ENCODE measurements around the gene TMEM97.
A peak's percentile ranks its signal among the peaks of the same experiment; 100 is the strongest.

TMEM97 gene

DNA sequence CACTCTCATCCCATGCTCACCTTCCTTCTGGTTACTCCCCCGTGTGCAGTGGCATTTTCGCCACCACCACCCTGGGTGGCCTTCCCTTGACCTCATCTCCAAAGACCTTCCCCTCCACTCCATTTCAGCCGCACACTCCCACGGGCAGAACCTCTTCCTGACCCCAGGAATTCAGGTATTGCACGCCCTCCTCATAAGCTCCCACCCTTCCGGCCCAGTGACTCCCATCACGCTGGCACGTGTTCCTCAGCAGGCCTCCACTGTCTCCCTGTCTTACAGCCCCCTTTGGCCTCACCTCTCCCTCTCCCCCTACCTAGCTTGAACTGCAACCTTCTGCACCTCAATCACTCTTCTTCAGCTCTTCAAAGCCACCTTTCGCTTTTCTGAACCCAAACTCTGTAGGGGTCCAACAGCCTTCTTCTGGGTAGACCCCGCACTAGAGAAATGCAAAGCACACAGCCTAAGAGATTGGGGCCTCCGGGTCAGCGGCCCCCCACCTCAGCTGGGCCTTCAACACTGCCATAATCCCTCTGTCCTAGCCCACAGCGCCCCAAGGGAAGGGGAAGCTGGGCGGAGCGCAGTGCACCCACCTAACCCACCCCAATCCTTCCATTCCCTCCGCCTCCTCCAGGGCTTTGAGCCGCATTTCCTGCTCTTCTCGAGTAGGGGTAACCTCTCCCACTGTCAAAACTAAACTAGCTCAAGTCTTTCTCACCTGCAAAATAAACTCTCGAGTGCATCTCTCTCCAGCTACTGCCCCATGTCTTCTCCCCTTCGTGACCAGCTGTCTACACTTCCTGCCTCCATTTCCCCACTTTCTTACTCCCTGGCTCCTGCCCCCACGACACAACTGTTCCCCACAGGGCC lies 1.7 kb upstream of the TMEM97 start:
- TF ChIP-seq, protein P1, sequence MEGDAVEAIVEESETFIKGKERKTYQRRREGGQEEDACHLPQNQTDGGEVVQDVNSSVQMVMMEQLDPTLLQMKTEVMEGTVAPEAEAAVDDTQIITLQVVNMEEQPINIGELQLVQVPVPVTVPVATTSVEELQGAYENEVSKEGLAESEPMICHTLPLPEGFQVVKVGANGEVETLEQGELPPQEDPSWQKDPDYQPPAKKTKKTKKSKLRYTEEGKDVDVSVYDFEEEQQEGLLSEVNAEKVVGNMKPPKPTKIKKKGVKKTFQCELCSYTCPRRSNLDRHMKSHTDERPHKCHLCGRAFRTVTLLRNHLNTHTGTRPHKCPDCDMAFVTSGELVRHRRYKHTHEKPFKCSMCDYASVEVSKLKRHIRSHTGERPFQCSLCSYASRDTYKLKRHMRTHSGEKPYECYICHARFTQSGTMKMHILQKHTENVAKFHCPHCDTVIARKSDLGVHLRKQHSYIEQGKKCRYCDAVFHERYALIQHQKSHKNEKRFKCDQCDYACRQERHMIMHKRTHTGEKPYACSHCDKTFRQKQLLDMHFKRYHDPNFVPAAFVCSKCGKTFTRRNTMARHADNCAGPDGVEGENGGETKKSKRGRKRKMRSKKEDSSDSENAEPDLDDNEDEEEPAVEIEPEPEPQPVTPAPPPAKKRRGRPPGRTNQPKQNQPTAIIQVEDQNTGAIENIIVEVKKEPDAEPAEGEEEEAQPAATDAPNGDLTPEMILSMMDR (conservative IDR thresholded peaks at IDR 0.05; ENCODE audit: low read length): no peak
- H3K4me3 ChIP-seq (ENCODE audit: low read length): no peak overlapping the region

DNA sequence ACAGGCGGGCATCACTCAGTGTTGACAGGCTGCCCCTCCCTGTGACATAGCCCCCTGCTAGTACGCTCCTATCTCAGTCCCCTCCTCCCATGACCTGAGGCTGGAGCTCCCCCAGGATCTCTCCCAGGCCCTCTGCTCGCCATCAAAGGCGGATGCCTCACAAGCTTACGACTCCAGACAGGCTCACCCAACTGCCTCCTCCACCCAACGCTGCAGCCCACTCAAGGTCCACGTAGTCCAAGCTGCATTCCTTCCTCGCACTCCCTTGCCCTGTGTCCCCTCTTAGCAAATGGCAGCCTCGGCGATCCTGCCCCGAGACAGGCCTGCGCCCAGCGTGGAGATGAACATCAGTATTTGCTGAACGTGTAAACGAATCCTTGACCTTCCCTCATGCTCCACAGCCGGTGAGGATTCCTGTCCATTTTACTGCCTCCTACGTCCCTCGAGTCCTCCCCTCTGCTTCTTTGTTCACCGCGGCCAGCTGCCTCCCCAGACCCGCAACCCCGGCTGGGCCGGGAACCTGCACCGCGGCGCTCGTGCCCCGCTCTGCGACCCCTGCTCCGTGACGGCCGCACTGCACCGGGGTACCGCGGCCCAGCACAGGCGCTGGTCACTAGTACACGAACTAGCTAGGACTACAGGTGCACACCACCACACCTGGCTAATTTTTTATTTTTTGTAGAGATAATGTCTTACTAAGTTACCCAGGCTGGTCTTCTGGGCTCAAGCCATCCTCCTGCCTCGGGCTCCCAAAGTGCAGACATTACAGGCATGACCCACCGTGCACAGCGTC lies 838 bp upstream of the TMEM97 start:
- TF ChIP-seq, protein P1 (conservative IDR thresholded peaks at IDR 0.05; ENCODE audit: low read length): no peak
- DNase-seq (ENCODE audit: low read depth): no peak
- H3K4me3 ChIP-seq (ENCODE audit: low read length): peak overlapping the region; percentile 80

More for the DNA sequence above, 1.7 kb upstream of the TMEM97 start:
- DNase-seq (ENCODE audit: low read depth): no peak

DNA sequence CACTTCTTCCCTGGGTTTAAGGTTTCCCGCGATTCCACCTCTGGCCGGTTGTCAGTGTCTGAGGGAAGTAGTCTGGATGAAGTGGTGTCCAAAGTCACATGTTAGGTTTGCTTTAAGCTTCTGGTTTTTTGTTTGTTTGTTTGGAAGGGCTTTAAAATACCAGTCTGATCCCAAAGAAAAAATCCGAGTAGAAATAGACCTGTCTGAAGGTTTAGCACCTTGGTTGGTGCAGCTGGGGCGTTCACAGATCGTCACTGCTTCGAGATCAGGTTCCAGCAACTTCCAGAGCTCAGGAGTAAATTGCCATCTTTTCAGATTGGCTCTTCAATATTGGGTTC lies 567 bp downstream of the TMEM97 start:
- DNase-seq (ENCODE audit: low read depth): no peak
- peak overlapping the region; percentile 80 for H3K4me3 ChIP-seq (ENCODE audit: low read length)
- TF ChIP-seq, protein P1 (conservative IDR thresholded peaks at IDR 0.05; ENCODE audit: low read length): no peak

DNA sequence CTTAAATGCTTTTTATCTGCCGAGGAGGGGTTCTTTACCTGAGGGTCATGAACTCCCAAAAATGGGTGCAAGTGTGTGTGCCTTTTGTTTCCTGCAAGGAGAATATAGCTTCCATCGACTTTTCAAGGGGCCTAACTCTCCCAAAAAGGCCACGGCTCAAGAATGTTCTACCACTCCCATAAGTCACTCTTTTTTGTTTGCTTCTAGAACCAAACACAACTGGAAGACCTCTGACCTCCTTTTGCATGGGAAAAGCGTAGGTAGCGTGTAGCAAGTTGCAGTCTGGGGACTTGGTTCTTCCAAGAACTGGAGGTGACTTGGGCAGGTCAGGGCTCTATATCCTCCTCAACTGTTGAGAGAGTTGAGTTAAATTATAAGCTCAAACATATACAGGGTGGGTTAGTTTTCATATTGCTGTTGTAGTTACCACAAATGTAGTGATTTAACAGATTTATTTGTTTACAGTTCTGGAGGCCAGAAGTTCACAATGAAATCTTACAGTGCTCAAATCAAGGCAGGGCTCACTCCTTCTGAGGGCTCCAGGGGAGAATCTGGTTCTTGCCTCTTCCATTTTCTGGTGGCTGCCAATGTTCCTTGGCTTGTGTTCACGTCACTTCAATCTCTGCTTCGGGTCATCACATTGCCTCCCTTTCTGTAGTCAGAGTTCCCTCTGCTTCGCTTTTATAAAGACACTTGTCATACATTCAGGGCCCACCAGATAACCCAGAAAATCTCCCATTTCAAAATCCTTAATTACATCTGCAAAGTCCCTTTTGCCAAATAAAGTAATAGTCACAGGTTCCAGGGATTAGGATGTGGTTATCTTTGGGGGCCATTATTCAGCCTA lies 1.4 kb downstream of the TMEM97 start:
- H3K4me3 ChIP-seq (ENCODE audit: low read length): no peak overlapping the region; the same call in 1 of the 2 replicates
- TF ChIP-seq, protein P1 (conservative IDR thresholded peaks at IDR 0.05; ENCODE audit: low read length): no peak
- DNase-seq (ENCODE audit: low read depth): no peak

GRCh38 chr17:28324267-28324745 lies 5.3 kb downstream of the TMEM97 start:
- H3K4me3 ChIP-seq (ENCODE audit: low read length): no peak overlapping the region
- TF ChIP-seq, protein P1 (conservative IDR thresholded peaks at IDR 0.05; ENCODE audit: low read length): no peak
- DNase-seq (ENCODE audit: low read depth): no peak

- no peak for DNase-seq (ENCODE audit: low read depth)
- TF ChIP-seq, protein P1 (conservative IDR thresholded peaks at IDR 0.05; ENCODE audit: low read length): no peak
- H3K4me3 ChIP-seq (ENCODE audit: low read length): no peak overlapping the region
Observed at GRCh38 chr17:28324781-28325180, 5.8 kb downstream of the TMEM97 start.
